AG09319 (cell line): ENCODE measurements around the gene PCYT1A.

Experiments used
- DNase-seq: peaks from one replicate; pipeline ENCODE4 v3.0.0-alpha.2; 2010; ENCODE audit warnings: low read depth; ENCODE audit errors: extremely low read depth
- TF ChIP-seq, protein P1 (sequence below): IDR thresholded peaks from 2 replicates; pipeline ENCODE4 v1.5.1; 2011; ENCODE audit warnings: low read depth, mild to moderate bottlenecking, inconsistent platforms, low read length, moderate library complexity

PCYT1A gene

DNA sequence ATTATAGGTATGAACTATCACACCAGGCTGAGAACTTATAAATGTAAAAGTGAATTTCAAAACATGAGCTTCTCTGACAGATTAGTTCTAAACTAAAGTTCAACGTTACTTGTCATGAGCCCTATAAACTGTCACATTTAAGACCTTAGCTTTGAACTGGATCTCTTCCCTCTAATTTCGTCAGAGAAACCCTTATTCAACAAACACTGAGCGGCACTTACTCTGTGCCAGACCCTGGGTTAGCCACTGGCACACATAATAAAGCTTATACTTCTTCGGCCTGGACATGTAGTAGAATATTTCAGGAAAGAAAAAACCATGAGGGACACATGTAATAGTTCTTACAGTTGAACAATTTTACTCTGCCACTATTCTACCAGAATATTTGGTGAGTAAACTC is 5.6 kb downstream of the PCYT1A start:
- DNase-seq: no peak
- TF ChIP-seq, protein P1, sequence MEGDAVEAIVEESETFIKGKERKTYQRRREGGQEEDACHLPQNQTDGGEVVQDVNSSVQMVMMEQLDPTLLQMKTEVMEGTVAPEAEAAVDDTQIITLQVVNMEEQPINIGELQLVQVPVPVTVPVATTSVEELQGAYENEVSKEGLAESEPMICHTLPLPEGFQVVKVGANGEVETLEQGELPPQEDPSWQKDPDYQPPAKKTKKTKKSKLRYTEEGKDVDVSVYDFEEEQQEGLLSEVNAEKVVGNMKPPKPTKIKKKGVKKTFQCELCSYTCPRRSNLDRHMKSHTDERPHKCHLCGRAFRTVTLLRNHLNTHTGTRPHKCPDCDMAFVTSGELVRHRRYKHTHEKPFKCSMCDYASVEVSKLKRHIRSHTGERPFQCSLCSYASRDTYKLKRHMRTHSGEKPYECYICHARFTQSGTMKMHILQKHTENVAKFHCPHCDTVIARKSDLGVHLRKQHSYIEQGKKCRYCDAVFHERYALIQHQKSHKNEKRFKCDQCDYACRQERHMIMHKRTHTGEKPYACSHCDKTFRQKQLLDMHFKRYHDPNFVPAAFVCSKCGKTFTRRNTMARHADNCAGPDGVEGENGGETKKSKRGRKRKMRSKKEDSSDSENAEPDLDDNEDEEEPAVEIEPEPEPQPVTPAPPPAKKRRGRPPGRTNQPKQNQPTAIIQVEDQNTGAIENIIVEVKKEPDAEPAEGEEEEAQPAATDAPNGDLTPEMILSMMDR: no peak

DNA sequence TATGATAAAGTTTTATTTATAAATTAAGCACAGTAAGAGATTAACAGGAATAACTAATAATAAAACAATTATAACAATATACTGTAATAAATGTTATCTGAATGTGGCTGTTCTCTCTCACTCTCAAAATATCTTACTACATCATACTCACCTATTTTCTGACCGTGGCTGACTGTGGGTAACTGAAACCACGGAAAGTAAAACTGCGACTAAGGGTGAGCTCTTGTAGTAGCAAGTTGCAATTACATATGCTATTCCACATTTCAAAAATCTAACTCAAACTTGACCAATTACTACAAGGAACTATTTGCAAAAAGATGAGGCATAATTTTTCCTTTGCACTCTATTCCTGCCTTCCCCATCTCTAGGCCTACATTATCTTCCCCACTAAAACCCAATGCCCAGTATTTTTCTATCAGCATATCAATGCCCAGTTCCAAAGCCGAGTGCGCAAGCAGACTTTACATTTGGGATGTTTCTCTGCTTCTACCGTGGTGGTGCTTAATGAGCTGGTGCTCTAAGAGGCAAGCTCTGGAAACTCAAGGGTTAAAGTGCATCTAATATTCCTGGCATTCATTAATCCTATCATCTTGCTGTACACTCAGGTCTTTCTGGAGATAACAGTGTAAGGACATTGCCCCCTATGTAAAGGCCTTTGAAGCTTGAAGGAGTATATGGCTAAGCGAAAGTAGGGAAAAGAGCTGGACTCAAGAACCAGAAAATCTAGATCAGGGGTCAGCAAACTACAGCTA is 6.7 kb downstream of the PCYT1A start:
- TF ChIP-seq, protein P1: no peak
- no peak for DNase-seq

DNA sequence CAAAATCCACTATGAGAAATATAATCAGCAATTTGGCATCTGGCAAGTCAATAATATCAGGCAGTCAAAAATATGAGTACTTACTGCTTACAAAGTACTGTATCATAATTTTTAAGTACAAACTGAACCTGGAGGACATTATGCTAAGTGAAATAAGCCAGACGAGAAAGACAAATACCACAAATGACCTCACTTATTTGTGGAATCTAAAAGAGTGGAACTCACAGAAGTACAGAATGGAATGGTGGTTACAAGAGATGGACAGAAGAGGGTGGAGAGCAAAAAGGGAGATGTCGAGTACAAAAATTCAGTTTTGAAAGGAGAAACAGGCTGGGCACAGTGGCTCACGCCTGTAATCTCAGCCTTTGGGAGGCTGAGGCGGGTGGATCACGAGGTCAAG is 12.4 kb downstream of the PCYT1A start:
- TF ChIP-seq, protein P1: no peak
- no peak for DNase-seq

DNA sequence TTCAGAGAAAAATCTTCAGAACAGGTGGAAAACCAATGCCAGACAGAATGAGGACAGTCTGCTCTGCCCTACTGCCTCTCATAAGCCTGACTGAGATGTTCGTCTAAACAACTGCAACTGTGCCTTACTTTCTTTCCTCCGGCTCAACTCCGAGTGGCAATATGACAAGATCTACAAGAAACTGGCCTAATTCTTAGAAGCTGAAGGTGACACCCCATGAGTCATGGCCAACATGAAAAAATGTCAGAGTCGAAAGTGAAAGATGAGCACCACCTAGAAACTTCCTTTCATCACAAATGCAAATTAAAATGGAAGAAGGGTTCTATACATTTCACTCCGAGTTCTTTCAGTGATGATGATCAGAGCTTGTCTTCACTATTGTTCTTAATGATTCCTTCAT is 12.9 kb downstream of the PCYT1A start:
- TF ChIP-seq, protein P1: no peak
- no peak for DNase-seq

DNA sequence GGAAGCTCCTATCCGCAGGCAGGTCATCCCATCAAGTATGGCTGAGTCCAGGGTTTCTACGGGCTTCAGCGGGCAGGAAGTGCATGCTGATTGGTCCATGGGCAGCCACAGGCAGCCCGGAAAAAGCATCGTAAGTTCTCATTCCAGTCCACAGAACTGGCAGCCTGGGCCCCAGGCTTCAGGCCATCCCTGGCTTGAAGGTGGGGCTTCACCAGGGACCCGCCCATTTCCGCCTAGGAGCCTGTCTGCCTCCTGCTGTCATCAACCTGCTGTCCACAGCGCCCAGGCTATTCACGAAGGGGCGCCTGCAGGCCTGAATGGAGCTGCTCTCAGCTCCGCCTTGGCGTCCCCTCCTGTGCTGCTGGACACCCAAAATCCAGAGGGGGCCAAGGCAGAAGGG is 13.9 kb downstream of the PCYT1A start:
- TF ChIP-seq, protein P1: no peak
- no peak for DNase-seq

DNA sequence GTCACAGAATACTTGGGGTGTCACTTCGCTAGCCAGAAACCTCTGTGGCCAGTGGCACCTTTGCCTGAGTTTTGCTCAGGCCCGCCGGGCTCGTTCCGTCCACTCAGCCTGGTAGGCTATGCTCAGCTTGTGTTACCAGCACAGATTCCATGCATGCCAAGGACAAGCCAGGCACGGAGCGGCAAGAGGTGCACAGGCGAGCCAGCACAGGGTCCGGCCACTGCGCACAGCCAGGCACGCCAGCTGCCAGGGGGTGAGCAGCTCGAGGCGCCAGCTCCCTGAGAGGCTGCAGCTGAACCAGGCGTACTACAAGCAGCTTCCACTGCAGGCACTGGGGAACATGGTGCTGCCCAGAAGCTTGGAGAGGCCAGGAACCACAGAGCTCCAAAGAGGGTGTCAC is 14.7 kb downstream of the PCYT1A start:
- no peak for DNase-seq
- TF ChIP-seq, protein P1: no peak

DNA sequence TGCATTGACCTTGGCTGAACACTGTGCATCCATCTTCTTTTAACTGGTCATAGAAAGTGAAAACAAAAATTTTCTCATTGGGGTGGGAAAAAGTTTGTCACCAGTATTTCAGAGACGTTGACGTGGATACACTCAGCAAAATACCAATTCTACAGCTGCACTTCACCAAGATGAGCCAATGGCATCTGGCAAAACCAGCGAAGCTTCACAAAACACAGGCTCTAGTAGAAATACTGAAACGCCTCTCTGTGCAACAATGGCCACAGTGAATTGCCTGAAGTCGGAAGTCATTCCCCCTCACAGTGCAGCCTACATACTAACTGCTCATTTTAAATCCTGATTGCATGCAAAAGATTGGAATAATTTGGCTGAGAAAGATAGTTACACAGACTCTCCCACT is 17.0 kb downstream of the PCYT1A start:
- no peak for DNase-seq
- TF ChIP-seq, protein P1: no peak
